ENCODE data around the gene NAP1L4.

GRCh38 chr11:2926611-2927051 is 65.5 kb downstream of the NAP1L4 start:
- TF ChIP-seq CTCF (IDR thresholded peaks at IDR 0.05) = no peak
- no peak for TF ChIP-seq EZH2 (IDR thresholded peaks at IDR 0.05; ENCODE audit: borderline replicate concordance, insufficient read depth, low read depth, low read length, poor library complexity, severe bottlenecking)

Data from B cell (primary cell).